Mesenteric fat pad (tissue), 1 donor: ENCODE data around the gene TGM5. TPM values are rescaled to one million over a fixed set of nuclear protein-coding genes. Genes with fewer than 3 reads are reported as not detected.
A peak's percentile ranks its signal among the peaks of the same experiment; 100 is the strongest.
"Not testable (repeated sequence)": the region's sequence is repeated elsewhere in the genome, so short reads cannot be mapped to it uniquely, and the experiment has no call there.

Source experiments
- DNase-seq: peaks from one replicate; pipeline ENCODE4 v3.0.0-alpha.2; 2020; ENCODE audit warnings: low spot score
- long read RNA-seq: library from polyadenylated mRNA; unstranded; transcript quantifications from one replicate; pipeline ENCODE4 v2.0.0, GENCODE V29; 2020
- total RNA-seq: library from RNA; stranded (reverse); fragmentation: NEBNext Ultra II Directional; extraction: Animal tissue kit (Norgen Biotek cat#: 25700); gene quantifications from one replicate; pipeline ENCODE4 v1.2.1, GENCODE V29; 2021
- donor health status: DM: yes; HTN: yes; CAD: no.

TGM5 gene, protein sequence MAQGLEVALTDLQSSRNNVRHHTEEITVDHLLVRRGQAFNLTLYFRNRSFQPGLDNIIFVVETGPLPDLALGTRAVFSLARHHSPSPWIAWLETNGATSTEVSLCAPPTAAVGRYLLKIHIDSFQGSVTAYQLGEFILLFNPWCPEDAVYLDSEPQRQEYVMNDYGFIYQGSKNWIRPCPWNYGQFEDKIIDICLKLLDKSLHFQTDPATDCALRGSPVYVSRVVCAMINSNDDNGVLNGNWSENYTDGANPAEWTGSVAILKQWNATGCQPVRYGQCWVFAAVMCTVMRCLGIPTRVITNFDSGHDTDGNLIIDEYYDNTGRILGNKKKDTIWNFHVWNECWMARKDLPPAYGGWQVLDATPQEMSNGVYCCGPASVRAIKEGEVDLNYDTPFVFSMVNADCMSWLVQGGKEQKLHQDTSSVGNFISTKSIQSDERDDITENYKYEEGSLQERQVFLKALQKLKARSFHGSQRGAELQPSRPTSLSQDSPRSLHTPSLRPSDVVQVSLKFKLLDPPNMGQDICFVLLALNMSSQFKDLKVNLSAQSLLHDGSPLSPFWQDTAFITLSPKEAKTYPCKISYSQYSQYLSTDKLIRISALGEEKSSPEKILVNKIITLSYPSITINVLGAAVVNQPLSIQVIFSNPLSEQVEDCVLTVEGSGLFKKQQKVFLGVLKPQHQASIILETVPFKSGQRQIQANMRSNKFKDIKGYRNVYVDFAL
- total RNA-seq: 0.45 TPM
- long read RNA-seq, partial matches to known transcripts: 1 of 3 reads
- long read RNA-seq, other reads (novel, unspliced or antisense): 2 of 3 reads

DNA sequence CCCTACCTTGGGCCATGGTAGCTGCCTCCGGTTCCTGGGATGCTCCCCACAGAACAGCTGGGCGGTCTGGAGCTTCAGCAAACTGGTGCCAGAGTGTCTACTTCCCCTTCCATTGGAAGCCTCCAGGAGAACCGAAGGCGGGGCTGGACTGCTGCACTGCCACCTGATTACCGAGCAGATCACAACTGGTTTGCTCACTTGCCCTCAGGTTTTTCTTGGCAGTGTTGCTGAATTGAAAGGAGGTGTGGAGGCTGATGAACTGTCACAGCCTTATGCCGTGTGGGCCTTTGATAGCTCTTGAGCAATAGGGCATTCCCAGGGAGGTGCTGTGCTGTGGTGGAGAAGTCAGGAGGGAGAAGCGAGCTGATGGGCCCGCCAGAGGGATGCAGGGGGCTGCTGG is at the start of gene TGM5:
Gene TGM5, minus strand, starts transcription at position 95 of the 400 bp plus-strand sequence. Its CDS starts 79 bp downstream, at position 16.
- peak; percentile 78 for DNase-seq

GRCh38 chr15:43314171-43314570 is 47.4 kb upstream of the TGM5 start:
- no peak for DNase-seq

- DNase-seq: no peak
Measured at GRCh38 chr15:43312378-43312777, 45.6 kb upstream of the TGM5 start.

DNA sequence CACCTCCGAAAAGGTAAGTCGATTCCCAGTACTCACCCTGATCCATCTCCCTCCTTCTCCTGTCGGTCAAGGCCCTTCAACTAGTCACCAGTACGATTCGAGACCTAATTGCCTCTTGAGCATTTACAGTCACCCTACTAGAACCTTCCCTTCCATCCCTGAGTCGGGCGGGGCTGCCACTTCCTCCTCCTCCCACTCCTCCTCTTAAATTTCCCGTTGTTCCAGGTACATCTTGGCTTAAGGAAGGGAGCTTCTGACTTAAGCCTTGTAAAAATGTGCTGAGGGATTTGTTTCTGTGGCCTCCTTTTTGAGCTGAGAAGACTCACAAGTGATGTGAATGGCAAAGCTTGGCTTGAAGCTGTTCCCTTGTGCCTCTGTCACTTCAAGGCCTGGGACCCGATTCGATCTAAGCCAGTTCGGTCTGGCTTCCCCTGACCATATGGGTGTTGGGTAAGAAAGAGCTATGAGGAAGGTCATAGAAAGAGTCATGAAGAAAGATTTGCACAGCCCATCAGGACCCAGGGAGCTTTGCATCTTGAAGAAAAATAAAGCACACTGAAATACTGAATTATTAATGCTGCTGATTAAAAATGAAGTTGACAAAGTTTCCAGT is 35.6 kb upstream of the TGM5 start, which contains the start of gene TGM7:
Gene TGM7, minus strand, starts transcription at position 51 of the 613 bp plus-strand sequence.
- no peak for DNase-seq

DNA sequence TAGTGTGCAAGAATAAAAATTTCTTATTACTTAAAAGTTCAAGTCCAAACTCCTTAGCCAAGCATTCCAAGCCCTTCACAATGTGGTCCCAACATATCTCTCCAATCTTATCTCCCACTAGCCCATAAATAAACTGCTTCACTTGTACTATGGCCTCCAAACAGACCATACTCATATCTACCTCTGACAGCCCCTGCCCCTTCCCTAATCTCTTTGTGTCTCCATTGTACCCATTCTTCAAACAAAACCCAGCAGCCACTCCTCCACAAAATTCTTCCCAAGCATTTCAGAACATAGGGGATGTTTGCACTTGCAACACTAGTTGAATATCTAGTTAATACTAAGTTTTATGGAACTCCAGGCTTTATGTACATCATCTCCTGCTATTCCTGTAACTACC is 33.2 kb upstream of the TGM5 start:
- no peak for DNase-seq

- no peak for DNase-seq
Measured at GRCh38 chr15:43299411-43299810, 32.7 kb upstream of the TGM5 start.

DNA sequence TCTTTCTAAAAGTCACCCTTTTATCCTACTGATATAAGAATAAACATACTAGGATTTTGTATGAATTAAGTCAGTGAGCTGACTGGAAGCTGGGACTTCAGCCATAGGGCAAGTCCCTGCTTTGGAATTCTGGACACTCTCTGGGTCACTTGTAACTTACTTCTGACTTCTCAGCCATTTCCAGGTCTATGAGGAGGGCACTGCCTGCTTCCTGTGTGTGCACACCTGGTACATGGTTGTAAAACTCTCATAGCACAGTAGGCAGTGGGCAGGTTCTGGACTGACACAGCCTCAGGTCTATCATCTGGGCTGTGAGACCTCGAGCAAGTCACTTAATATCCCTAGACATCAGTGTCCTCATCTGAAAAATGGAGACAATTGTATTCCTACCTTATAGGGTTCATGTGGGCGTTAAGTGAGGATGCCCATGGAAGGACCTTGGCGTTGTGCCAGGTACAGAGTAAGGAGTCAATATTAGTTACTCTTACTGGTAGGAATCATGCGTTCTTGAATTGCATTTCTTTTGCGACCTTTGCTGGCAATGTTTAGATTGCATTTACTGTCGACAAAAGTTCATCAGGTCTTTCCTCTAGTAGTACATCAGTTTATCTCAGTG is 27.5 kb upstream of the TGM5 start:
- DNase-seq: no peak

GRCh38 chr15:43293432-43293831 is 26.7 kb upstream of the TGM5 start:
- DNase-seq: no peak

DNA sequence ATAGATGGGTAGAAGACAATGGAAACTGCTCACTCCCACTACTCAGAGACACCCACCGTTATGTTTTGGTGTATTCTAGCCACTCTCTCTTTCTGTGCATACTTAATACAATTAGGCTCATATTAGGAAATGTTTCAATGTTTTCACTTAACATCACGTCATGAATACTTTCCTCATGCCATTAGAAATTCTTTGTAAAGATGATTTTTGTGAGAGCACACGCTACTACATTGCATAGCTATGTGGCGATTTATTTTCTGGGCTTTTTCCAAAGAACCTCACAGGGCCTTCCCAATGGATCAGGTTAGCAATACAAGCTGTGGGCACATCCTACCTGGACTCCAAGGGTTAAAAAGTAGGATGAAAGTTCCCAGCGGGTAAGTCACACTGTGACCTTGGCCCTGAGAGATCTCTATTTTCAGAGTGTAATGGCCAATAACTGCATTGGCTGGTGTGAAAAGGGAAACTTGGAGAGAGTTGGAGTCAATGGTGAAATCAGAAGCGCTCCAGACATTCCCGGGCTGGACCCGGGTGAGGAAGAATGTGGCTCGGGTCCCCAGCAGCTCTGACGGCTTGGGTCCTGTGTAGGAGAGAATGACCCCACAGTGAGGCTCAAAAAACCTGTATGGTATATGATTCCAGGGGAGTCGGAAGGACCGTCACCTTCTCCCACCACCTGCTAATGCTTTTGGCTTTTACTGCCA is 25.8 kb upstream of the TGM5 start:
- no peak for DNase-seq

- DNase-seq: not testable (repeated sequence)
Measured at GRCh38 chr15:43289656-43290055, 22.9 kb upstream of the TGM5 start.

- no peak for DNase-seq
Measured at GRCh38 chr15:43287254-43287653, 20.5 kb upstream of the TGM5 start.

DNA sequence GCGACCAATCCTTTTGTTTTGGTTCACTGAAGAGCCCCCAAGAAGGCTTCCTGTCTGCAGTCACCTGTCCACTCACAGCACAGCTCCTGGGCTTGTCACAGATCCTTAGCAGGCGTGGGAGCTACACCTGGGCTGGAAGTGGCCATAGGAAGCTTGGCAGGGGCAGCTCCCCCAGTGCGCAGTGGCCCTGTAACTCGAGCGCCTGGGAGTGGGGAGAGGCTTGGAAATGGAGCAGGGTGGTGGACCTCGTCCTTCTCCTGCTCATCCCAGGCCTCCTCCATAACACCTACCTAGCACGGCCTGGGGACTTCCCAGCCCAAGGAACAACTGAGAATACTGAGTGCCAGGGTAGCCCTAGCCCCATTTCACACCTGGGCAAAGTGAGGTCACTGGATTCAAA is 19.3 kb upstream of the TGM5 start:
- DNase-seq: no peak

DNA sequence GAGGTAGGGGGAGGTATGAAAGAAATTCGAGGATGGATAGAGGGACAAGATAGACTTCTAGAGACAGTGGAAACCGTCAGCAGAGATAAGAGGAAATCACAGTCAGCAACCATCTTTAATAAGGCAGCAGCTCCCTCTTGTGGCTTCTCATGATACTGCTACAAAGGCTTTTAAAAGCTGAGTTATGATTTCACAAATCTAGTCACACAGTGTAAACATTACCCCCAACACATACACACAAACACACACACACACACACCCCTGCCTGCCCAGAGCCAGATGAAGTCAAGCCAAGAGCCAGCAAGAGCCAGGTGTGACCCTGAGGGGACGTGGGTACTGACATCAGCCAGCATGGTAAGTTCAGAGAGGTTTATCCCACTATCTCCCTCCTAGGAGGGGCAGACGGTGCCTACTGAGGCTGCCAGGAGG is 18.9 kb upstream of the TGM5 start:
- no peak for DNase-seq

GRCh38 chr15:43283526-43283925 is 16.8 kb upstream of the TGM5 start:
- no peak for DNase-seq

- DNase-seq: no peak
Measured at GRCh38 chr15:43281926-43282602, 15.3 kb upstream of the TGM5 start.

DNA sequence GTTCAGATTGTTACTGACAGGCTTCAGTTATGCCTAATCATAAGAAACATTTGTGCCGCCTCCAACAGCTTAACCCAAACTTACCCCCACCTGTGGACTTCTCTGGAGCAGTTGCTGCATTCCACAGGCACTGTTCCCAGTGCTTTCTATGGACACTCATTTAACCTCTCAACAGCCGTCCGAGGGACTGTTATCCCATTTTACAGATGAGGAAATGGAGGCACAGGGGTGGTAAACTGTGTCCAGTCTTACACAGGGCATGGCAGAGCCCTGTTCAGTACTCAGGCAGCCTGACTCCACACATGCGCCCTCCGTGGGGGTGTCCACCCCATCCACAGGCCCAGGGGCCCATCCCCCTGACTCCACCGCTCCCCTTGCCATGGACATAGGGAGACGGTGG is 14.3 kb upstream of the TGM5 start:
- no peak for DNase-seq

DNA sequence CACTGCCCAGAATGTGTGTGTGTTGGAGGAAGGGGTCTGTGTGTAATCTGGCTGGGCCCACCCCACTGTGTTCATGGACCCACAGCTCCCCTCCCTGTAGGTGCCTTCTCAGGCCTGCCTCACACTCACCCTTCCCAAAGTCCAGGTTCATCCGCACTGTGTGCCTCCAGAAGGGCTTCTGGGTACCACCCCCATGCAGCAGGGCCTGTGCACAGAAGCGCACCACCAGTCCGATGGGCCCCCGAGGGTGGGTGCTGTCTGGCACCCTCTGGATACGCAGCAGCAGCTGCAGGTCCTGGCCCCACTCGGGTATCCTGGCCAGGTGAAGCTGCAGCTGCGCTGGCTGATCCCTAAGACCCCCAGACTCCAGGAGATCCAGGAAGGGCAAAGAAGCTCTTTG is 12.8 kb upstream of the TGM5 start:
- no peak for DNase-seq

GRCh38 chr15:43278869-43279268 is 12.1 kb upstream of the TGM5 start:
- DNase-seq: no peak

DNA sequence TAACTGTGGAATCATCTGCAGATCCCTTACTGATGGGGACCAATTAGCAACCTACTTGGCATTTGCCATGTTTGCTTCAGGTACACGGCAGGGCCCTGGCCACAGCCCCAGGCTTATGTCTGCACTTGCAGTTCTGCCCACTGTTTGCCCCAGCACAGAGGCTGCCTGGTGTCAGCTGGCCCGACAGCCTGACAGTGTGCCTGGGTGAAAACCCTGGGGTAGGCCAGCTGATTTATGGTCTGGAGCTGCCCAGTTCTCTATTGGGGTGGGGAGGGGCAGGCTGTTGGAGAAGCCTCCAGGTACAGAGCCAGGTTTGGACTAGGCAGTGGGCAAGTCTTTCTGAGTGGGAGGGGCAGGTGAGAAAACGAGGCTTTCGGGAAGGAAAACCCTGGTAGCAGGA is 11.2 kb upstream of the TGM5 start:
- DNase-seq: no peak

- peak; percentile 62 for DNase-seq
Measured at GRCh38 chr15:43277231-43277823, 10.6 kb upstream of the TGM5 start.
